GM23338 (cell line): ENCODE data around the gene EYA2. TPM values are rescaled to one million over a fixed set of nuclear protein-coding genes. Genes with fewer than 3 reads are reported as not detected.

Source experiments
- ATAC-seq: fragments of 200-7000 bp; cut with Tn5 transposase; 3 replicates; pipeline ENCODE4 v1.9.1; 2020
- DNase-seq: peaks from one replicate; pipeline ENCODE4 v3.0.0-alpha.2; 2015; ENCODE audit warnings: low spot score
- H2AFZ ChIP-seq: fragments of 200-600 bp; sonication (generic); 2 replicates; pipeline ENCODE4 v1.8.0; 2016; ENCODE audit warnings: antibody characterized with exemption, mild to moderate bottlenecking, moderate library complexity
- H3F3A ChIP-seq: fragments of 200-600 bp; sonication (generic); replicated peaks from 2 replicates; pipeline ENCODE4 v1.8.0; 2017; ENCODE audit warnings: antibody characterized with exemption, mixed run types, low read depth
- H3K27ac ChIP-seq: fragments of 200-600 bp; sonication (generic); 2 replicates; pipeline ENCODE4 v1.6.1; 2016; ENCODE audit warnings: low read depth
- H3K27me3 ChIP-seq: fragments of 200-600 bp; sonication (generic); 2 replicates; pipeline ENCODE4 v1.8.0; 2016; ENCODE audit warnings: mild to moderate bottlenecking, mixed run types, moderate library complexity; ENCODE audit not compliant: insufficient read depth
- H3K36me3 ChIP-seq: fragments of 200-600 bp; sonication (generic); 2 replicates; pipeline ENCODE4 v1.8.0; 2016; ENCODE audit warnings: mild to moderate bottlenecking; ENCODE audit not compliant: insufficient read depth
- H3K4me1 ChIP-seq: fragments of 200-600 bp; sonication (generic); 2 replicates; pipeline ENCODE4 v1.8.0; 2016; ENCODE audit warnings: mild to moderate bottlenecking, moderate library complexity; ENCODE audit not compliant: insufficient read depth
- H3K4me2 ChIP-seq: fragments of 200-600 bp; sonication (generic); 2 replicates; pipeline ENCODE4 v1.7.1; 2017; ENCODE audit warnings: mixed run types
- H3K4me3 ChIP-seq: fragments of 200-600 bp; sonication (generic); 2 replicates; pipeline ENCODE4 v1.6.1; 2016; ENCODE audit warnings: mixed run types
- H3K79me2 ChIP-seq: fragments of 200-600 bp; sonication (generic); replicated peaks from 2 replicates; pipeline ENCODE4 v1.8.0; 2017; ENCODE audit warnings: mild to moderate bottlenecking; ENCODE audit not compliant: insufficient read depth
- H3K9me2 ChIP-seq: fragments of 200-600 bp; sonication (generic); 2 replicates; pipeline ENCODE4 v1.8.0; 2017; ENCODE audit not compliant: insufficient read depth
- H4K20me1 ChIP-seq: fragments of 200-600 bp; sonication (generic); replicated peaks from 2 replicates; pipeline ENCODE4 v1.8.0; 2017; ENCODE audit warnings: mild to moderate bottlenecking; ENCODE audit not compliant: insufficient read depth
- H3K27ac Mint-ChIP-seq: 2 replicates; pipeline ENCODE4 v1.8.0; 2020; ENCODE audit warnings: inconsistent platforms, mild to moderate bottlenecking, moderate library complexity, mixed read lengths
- H3K27me3 Mint-ChIP-seq: 3 replicates; pipeline ENCODE4 v1.8.0; 2022; ENCODE audit warnings: low read depth, mild to moderate bottlenecking, moderate library complexity, mixed read lengths, inconsistent platforms; ENCODE audit not compliant: insufficient read depth, poor library complexity
- H3K36me3 Mint-ChIP-seq: 3 replicates; pipeline ENCODE4 v1.8.0; 2021; ENCODE audit warnings: low read depth, mild to moderate bottlenecking, inconsistent platforms, moderate library complexity, mixed read lengths
- H3K4me1 Mint-ChIP-seq: 3 replicates; pipeline ENCODE4 v1.8.0; 2020; ENCODE audit warnings: mild to moderate bottlenecking, inconsistent platforms, mixed read lengths
- H3K4me3 Mint-ChIP-seq: 3 replicates; pipeline ENCODE4 v1.8.0; 2021; ENCODE audit warnings: moderate library complexity, mild to moderate bottlenecking, inconsistent platforms, mixed read lengths
- H3K9me3 Mint-ChIP-seq: 3 replicates; pipeline ENCODE4 v1.8.0; 2020; ENCODE audit warnings: moderate library complexity, mild to moderate bottlenecking, inconsistent platforms, mixed read lengths
- EZH2 ChIP-seq: fragments of 200-600 bp; sonication (generic); IDR thresholded peaks from one replicate; pipeline ENCODE4 v1.8.0; 2017; ENCODE audit warnings: antibody characterized with exemption, mild to moderate bottlenecking, low read depth; ENCODE audit not compliant: unreplicated experiment
- REST ChIP-seq: IDR thresholded peaks from one replicate; pipeline ENCODE4 v1.6.1; 2018; ENCODE audit warnings: antibody characterized with exemption; ENCODE audit not compliant: unreplicated experiment
- STAT1 ChIP-seq: IDR thresholded peaks from one replicate; pipeline ENCODE4 v1.6.1; 2016; ENCODE audit warnings: antibody characterized with exemption; ENCODE audit not compliant: unreplicated experiment
- ZNF114 ChIP-seq: fragments of 250-450 bp; sonication (Bioruptor Pico); IDR thresholded peaks from 2 replicates; pipeline ENCODE4 v1.5.0; 2020; ENCODE audit warnings: mild to moderate bottlenecking, moderate library complexity
- ZNF331 ChIP-seq: fragments of 250-450 bp; sonication (Bioruptor Pico); IDR thresholded peaks from 2 replicates; pipeline ENCODE4 v1.5.0; 2020; ENCODE audit warnings: low read depth, mild to moderate bottlenecking, moderate library complexity
- ZNF462 ChIP-seq: fragments of 250-450 bp; sonication (Bioruptor Pico); IDR thresholded peaks from 2 replicates; pipeline ENCODE4 v1.5.0; 2020; ENCODE audit warnings: mild to moderate bottlenecking, moderate library complexity
- polyA plus RNA-seq: library from polyadenylated mRNA; unstranded; fragments of >200 nt; fragmentation: Nextera tagmentation; extraction: Ambion mirVana; gene quantifications from 2 replicates; pipeline ENCODE4 v1.2.1, GENCODE V29; 2016
- total RNA-seq: library from RNA; depleted of rRNA; stranded (reverse); fragments of >200 nt; shearing (Covaris generic); gene quantifications from 2 replicates; pipeline ENCODE4 v1.2.3, GENCODE V29; 2014
- TF ChIP-seq, protein P1 (sequence below), 2 experiments: fragments of 200-600 bp in 1 of 2; sonication (generic) in 1 of 2; conservative IDR thresholded peaks; 2 replicates each; pipeline versions ENCODE4 v1.5.1 to v1.6.1; 2016 to 2017; ENCODE audit warnings: antibody characterized with exemption in 2 of 2, low read depth in 2 of 2, mild to moderate bottlenecking in 2 of 2, moderate library complexity in 1 of 2

EYA2 gene
- total and polyA plus RNA-seq, 2 experiments from 2014 or later: 0.50 to 0.56 TPM

DNA sequence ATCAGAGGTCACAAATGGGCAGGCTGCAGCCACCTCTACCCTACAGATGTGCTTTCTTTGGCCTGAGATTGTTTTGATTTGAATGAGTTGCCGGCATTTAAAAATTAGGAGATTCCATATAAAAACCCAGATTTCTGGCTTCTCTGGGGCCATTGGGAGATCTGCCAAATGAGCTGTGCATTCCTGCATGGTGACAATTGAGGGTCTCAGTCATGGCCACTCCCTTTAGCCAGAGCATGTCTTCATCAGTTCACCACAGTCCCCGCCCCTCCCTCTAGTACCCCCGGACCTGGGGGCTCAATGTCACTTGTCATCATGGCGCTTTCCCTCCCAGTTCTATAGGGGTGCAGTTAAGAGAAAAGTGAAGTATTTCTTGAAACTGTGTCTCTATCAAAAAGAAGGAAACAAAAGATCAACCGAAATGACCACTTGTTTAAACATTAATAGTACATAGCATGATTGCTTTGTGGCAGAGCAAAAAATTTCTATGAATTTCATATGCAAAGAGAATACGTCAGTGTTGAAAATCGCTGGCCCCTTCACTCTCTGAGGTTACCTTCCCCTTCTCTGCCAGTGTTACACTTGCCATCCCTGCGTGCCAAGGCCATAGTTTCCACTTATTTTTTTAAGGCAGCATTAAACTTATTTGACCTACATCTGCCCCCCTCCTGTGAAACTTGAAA is 21.1 kb downstream of the EYA2 start:
- ATAC-seq: no peak

More for the DNA sequence above, 21.1 kb downstream of the EYA2 start:
- Histone ChIP-seq H3K36me3 (no peaks in the 10 kb centered on the region), H3F3A (no peaks in the 10 kb centered on the region), H3K27ac (no peak overlapping the region), H4K20me1 (no peaks in the 10 kb centered on the region), H3K4me3 (no peak overlapping the region), H3K4me2 (no peak overlapping the region), H3K9me2 (no peaks in the 10 kb centered on the region), H2AFZ (no peak overlapping the region), H3K79me2 (no peaks in the 10 kb centered on the region), H3K27me3 (no peaks in the 10 kb centered on the region), H3K4me1 (no peaks in the 10 kb centered on the region)
- H3K4me3 Mint-ChIP-seq: no peak overlapping the region
- H3K4me1 Mint-ChIP-seq: no peaks in the 10 kb centered on the region
- no peak overlapping the region for H3K27ac Mint-ChIP-seq
- DNase-seq: no peak
- peaks cover 3% of the 10 kb centered on the region for H3K9me3 Mint-ChIP-seq
- TF ChIP-seq ZNF462 (CRISPR knock-in tag): no peak
- no peak for TF ChIP-seq ZNF114
- TF ChIP-seq EZH2: no peak
- TF ChIP-seq ZNF331 (CRISPR knock-in tag): no peak
- TF ChIP-seq STAT1: no peak
- no peak for TF ChIP-seq REST
- TF ChIP-seq, protein P1, sequence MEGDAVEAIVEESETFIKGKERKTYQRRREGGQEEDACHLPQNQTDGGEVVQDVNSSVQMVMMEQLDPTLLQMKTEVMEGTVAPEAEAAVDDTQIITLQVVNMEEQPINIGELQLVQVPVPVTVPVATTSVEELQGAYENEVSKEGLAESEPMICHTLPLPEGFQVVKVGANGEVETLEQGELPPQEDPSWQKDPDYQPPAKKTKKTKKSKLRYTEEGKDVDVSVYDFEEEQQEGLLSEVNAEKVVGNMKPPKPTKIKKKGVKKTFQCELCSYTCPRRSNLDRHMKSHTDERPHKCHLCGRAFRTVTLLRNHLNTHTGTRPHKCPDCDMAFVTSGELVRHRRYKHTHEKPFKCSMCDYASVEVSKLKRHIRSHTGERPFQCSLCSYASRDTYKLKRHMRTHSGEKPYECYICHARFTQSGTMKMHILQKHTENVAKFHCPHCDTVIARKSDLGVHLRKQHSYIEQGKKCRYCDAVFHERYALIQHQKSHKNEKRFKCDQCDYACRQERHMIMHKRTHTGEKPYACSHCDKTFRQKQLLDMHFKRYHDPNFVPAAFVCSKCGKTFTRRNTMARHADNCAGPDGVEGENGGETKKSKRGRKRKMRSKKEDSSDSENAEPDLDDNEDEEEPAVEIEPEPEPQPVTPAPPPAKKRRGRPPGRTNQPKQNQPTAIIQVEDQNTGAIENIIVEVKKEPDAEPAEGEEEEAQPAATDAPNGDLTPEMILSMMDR (conservative IDR thresholded peaks at IDR 0.05; ENCODE audit: low read depth in 2 of 2): no peak
- peaks cover 8% of the 10 kb centered on the region for H3K27me3 Mint-ChIP-seq
- 0 out of 3 replicates have a peak, but pooled peaks cover 4% of the 10 kb centered on the region for H3K36me3 Mint-ChIP-seq
